Cardiac muscle cell (in vitro differentiated cells and primary cell): ENCODE measurements around the gene OR52W1. TPM values are rescaled to one million over a fixed set of nuclear protein-coding genes. Genes with fewer than 3 reads are reported as not detected.

ENCODE experiments used
- DNase-seq, 2 donors: peaks; one replicate each; pipeline versions ENCODE4 v3.0.0 to v3.0.0-alpha.2; 2010 to 2017; ENCODE audit warnings: low read depth in 1 of 2, low spot score in 1 of 2
- H3K27ac ChIP-seq: fragments of 200-600 bp; sonication (generic); 2 replicates; pipeline ENCODE4 v1.5.1; 2016
- H3K27me3 ChIP-seq: fragments of 200-600 bp; sonication (generic); 2 replicates; pipeline ENCODE4 v1.6.0; 2016; ENCODE audit warnings: control low read depth
- H3K36me3 ChIP-seq: fragments of 200-600 bp; sonication (generic); 2 replicates; pipeline ENCODE4 v1.5.1; 2016; ENCODE audit warnings: control low read depth
- H3K4me1 ChIP-seq: fragments of 200-600 bp; sonication (generic); 2 replicates; pipeline ENCODE4 v1.8.1; 2017; ENCODE audit warnings: low read depth, mild to moderate bottlenecking, mixed run types
- H3K4me3 ChIP-seq: fragments of 200-600 bp; sonication (generic); 2 replicates; pipeline ENCODE4 v1.5.1; 2016; ENCODE audit warnings: mild to moderate bottlenecking
- H3K9me3 ChIP-seq: fragments of 200-600 bp; sonication (generic); 2 replicates; pipeline ENCODE4 v1.5.1; 2017; ENCODE audit warnings: low read depth, mild to moderate bottlenecking, control low read depth
- polyA plus RNA-seq: library from polyadenylated mRNA; unstranded; fragments of >200 nt; fragmentation: Nextera tagmentation; extraction: Ambion mirVana; gene quantifications from 2 replicates; pipeline ENCODE4 v1.2.1, GENCODE V29; 2016
- total RNA-seq: library from RNA; depleted of rRNA; stranded (reverse); fragments of >200 nt; gene quantifications from 2 replicates; pipeline ENCODE4 v1.2.3, GENCODE V29; 2016
- TF ChIP-seq, protein P1 (sequence below): IDR thresholded peaks from 2 replicates; pipeline ENCODE4 v1.5.1; 2012; ENCODE audit warnings: low read depth, mild to moderate bottlenecking, low read length

OR52W1 gene
- total and polyA plus RNA-seq, 2 experiments from 2014 or later, result not detected

- no peaks in the 10 kb centered on the region for H3K36me3 ChIP-seq
- no peaks in the 10 kb centered on the region for H3K9me3 ChIP-seq
- no peak overlapping the region for H3K4me3 ChIP-seq
- no peak for DNase-seq
- H3K4me1 ChIP-seq, result peaks cover 6% of the 10 kb centered on the region
- no peaks in the 10 kb centered on the region for H3K27me3 ChIP-seq
- TF ChIP-seq, protein P1, sequence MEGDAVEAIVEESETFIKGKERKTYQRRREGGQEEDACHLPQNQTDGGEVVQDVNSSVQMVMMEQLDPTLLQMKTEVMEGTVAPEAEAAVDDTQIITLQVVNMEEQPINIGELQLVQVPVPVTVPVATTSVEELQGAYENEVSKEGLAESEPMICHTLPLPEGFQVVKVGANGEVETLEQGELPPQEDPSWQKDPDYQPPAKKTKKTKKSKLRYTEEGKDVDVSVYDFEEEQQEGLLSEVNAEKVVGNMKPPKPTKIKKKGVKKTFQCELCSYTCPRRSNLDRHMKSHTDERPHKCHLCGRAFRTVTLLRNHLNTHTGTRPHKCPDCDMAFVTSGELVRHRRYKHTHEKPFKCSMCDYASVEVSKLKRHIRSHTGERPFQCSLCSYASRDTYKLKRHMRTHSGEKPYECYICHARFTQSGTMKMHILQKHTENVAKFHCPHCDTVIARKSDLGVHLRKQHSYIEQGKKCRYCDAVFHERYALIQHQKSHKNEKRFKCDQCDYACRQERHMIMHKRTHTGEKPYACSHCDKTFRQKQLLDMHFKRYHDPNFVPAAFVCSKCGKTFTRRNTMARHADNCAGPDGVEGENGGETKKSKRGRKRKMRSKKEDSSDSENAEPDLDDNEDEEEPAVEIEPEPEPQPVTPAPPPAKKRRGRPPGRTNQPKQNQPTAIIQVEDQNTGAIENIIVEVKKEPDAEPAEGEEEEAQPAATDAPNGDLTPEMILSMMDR, result no peak
- H3K27ac ChIP-seq, result no peak overlapping the region
Measured at GRCh38 chr11:6237266-6237665, 38.2 kb downstream of the OR52W1 start.

DNA sequence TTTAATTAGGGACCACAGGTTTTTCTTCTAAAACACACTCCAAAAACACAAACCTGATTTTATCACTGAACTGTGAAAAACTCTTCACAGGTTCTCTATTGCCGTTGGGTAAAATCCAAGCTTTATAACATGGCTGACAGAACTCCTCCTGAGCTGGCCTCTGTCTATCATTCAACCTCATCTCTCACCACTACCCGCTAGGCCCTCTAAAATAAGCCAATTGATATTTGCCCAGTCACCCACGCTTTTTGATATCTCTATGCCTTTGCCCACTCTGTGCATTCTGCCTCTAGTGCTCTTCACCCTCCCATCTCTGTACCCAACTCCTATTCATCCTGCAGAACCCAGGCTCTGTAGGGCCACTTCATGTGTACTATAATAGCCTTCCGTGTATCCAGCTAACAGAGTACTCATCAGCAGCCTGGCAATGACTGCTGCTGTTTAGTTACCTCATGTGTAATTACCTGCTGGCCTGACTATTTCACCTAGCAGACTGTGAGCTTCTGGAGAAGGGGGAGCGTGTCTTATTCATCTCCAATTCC is 38.8 kb downstream of the OR52W1 start:
- no peak overlapping the region for H3K27ac ChIP-seq
- no peak for DNase-seq
- TF ChIP-seq, protein P1, result no peak
- no peaks in the 10 kb centered on the region for H3K9me3 ChIP-seq
- H3K27me3 ChIP-seq, result no peaks in the 10 kb centered on the region
- no peaks in the 10 kb centered on the region for H3K36me3 ChIP-seq
- no peak overlapping the region for H3K4me3 ChIP-seq
- H3K4me1 ChIP-seq, result peaks cover 3% of the 10 kb centered on the region

DNA sequence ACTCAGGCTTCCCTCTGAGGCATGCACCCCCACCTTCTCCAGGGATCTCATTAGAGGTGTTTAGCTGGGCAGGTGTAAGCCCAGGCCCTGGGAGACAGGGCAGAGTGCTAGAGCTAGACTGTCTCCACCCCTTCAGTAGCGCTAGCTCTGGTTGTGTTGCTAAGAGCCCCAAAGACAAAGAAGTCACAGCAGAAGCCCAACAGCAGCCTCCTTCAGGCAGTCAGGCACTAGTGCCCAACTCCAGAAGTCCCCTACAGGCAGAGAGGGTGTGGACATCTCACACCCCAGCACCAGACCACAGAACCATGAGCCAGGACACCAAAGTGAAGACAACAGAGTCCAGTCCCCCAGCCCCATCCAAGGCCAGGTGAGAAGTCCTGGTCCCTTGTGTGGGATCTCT is 39.9 kb downstream of the OR52W1 start, which contains the start of gene CNGA4:
Gene CNGA4 (plus strand): TSS at position 188 of the 400 bp plus-strand sequence. CDS start 118 bp downstream, at position 306.
- Histone ChIP-seq H3K9me3 (no peaks in the 10 kb centered on the region), H3K4me3 (no peak within 1 kb of the TSS), H3K4me1 (no peaks in the 10 kb centered on the region), H3K36me3 (no peaks in the 10 kb centered on the region), H3K27ac (no peak within 1 kb of the TSS), H3K27me3 (no peaks in the 10 kb centered on the region)
- TF ChIP-seq, protein P1, result no peak
- no peak for DNase-seq

- no peaks in the 10 kb centered on the region for H3K27me3 ChIP-seq
- no peak for DNase-seq
- H3K36me3 ChIP-seq, result no peaks in the 10 kb centered on the region
- H3K27ac ChIP-seq, result no peak overlapping the region
- no peak overlapping the region for H3K4me3 ChIP-seq
- no peaks in the 10 kb centered on the region for H3K4me1 ChIP-seq
- TF ChIP-seq, protein P1, result no peak
- H3K9me3 ChIP-seq, result no peaks in the 10 kb centered on the region
Measured at GRCh38 chr11:6240139-6240538, 41.1 kb downstream of the OR52W1 start.

DNA sequence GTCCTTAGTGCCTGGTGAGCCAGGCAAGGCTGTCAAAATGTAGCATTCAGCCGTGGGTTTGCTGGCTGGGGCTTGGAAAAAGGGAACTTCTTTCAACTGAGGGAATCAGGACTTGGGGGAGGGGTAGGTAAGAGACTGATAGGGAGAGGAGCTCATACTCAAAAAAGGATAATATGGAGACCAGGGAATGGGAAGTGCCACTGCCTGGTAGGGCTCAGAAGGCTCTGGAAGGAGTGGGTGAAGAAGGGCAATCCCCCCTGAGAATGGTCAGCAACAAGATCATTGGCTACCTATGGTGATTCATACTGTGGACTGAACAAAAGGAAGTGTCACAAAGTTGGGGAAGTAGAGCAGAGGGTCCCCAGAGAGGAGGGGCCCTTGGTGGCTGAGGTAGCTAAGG is 41.8 kb downstream of the OR52W1 start:
- TF ChIP-seq, protein P1, result no peak
- Histone ChIP-seq H3K27ac (no peak overlapping the region), H3K9me3 (no peaks in the 10 kb centered on the region), H3K27me3 (no peaks in the 10 kb centered on the region), H3K36me3 (no peaks in the 10 kb centered on the region), H3K4me1 (no peaks in the 10 kb centered on the region), H3K4me3 (no peak overlapping the region)
- DNase-seq, result no peak

- DNase-seq, result no peak
- Histone ChIP-seq H3K4me3 (no peak overlapping the region), H3K27me3 (no peaks in the 10 kb centered on the region), H3K4me1 (no peaks in the 10 kb centered on the region), H3K27ac (no peak overlapping the region), H3K36me3 (no peaks in the 10 kb centered on the region), H3K9me3 (no peaks in the 10 kb centered on the region)
- TF ChIP-seq, protein P1, result no peak
Measured at GRCh38 chr11:6241316-6241715, 42.3 kb downstream of the OR52W1 start.
